ENCODE data around the gene TRIM15. TPM values are rescaled to one million over a fixed set of nuclear protein-coding genes. Genes with fewer than 3 reads are reported as not detected.
"Not testable (repeated sequence)": the region's sequence is repeated elsewhere in the genome, so short reads cannot be mapped to it uniquely, and the experiment has no call there.

The TRIM15 gene

DNA sequence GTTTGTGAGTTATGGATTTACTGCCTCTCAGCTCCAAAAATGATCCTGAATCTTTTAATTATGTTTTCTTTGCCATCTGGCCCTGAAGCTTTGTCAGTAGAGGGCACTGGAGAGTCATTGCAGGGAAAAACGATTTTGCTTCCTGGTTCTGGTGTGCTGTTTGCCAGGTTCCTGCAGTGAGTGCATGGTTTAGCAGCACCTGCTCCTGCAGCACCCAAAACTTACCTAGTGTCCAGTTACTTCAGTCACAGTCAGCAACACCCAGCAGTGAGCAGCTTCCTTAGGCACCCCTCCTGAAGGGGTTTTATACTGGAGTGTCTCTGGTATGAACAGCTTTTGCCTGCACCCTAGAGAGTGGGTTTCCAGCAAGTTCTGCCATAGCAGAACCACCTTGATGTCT is 55.9 kb downstream of the TRIM15 start:
- Histone ChIP-seq H3K27me3 (ENCODE audit: control insufficient read depth in 3 of 3, insufficient read depth in 3 of 3, low read depth in 1 of 3, low read length in 3 of 3) (no peaks in the 10 kb centered on the region), H3K14ac (ENCODE audit: low read length) (no peak overlapping the region), H3K36me3 (replicated peaks in 1 of 2; ENCODE audit: control insufficient read depth in 2 of 2, insufficient read depth in 2 of 2, low read length in 2 of 2) (no peaks in the 10 kb centered on the region), H3K18ac (ENCODE audit: low read length) (no peak overlapping the region), H3K9me3 (replicated peaks in 1 of 2; ENCODE audit: control insufficient read depth in 2 of 2, insufficient read depth in 1 of 2, low read depth in 1 of 2, low read length in 2 of 2) (peaks cover 4 to 14% of the 10 kb centered on the region in 2 donors), H2AK5ac (ENCODE audit: low read depth, low read length) (no peak overlapping the region), H3K9ac (ENCODE audit: low read depth, low read length, poor library complexity) (no peak overlapping the region), H2AFZ (ENCODE audit: low read length) (peak overlapping the region; percentile 90), H2BK5ac (ENCODE audit: low read length) (no peak overlapping the region), H3K4me2 (ENCODE audit: insufficient read depth, low read length, poor library complexity, severe bottlenecking) (no peak overlapping the region), H2BK120ac (ENCODE audit: low read depth, low read length) (no peak overlapping the region), H4K91ac (ENCODE audit: low read depth, low read length, poor library complexity) (no peak overlapping the region), H3K79me1 (ENCODE audit: low read depth, low read length) (no peaks in the 10 kb centered on the region), H3K23ac (ENCODE audit: low read depth, low read length, poor library complexity) (no peak overlapping the region), H4K8ac (ENCODE audit: low read depth, low read length) (no peak overlapping the region), H2BK12ac (ENCODE audit: low read length) (no peak overlapping the region), H3K4ac (ENCODE audit: low read length) (no peak overlapping the region), H2BK15ac (ENCODE audit: low read length) (no peak overlapping the region), H3K4me1 (ENCODE audit: control insufficient read depth in 2 of 2, insufficient read depth in 1 of 2, low read depth in 1 of 2, low read length in 2 of 2) (peaks cover 0 to 4% of the 10 kb centered on the region in 2 donors), H3K4me3 (ENCODE audit: low read length in 2 of 2) (no peak overlapping the region), H3K27ac (replicated peaks; ENCODE audit: low read length) (no peak overlapping the region)
- no CpG with 5 or more reads among the region's 1 CpG for WGBS, 2 donors (ENCODE audit: extremely low coverage in 2 of 2, insufficient read length in 2 of 2, insufficient replicate concordance in 1 of 2)
- DNase-seq (ENCODE audit: low spot score): no peak

- H3K27me3 ChIP-seq (ENCODE audit: control insufficient read depth in 3 of 3, insufficient read depth in 3 of 3, low read depth in 1 of 3, low read length in 3 of 3); H2BK5ac ChIP-seq (ENCODE audit: low read length); H2BK15ac ChIP-seq (ENCODE audit: low read length); H3K4ac ChIP-seq (ENCODE audit: low read length); H2AK5ac ChIP-seq (ENCODE audit: low read depth, low read length); H4K91ac ChIP-seq (ENCODE audit: low read depth, low read length, poor library complexity); H3K79me1 ChIP-seq (ENCODE audit: low read depth, low read length); H3K36me3 ChIP-seq (replicated peaks in 1 of 2; ENCODE audit: control insufficient read depth in 2 of 2, insufficient read depth in 2 of 2, low read length in 2 of 2); DNase-seq (ENCODE audit: low spot score); H4K8ac ChIP-seq (ENCODE audit: low read depth, low read length); H3K4me2 ChIP-seq (ENCODE audit: insufficient read depth, low read length, poor library complexity, severe bottlenecking); H3K14ac ChIP-seq (ENCODE audit: low read length); H2BK12ac ChIP-seq (ENCODE audit: low read length); H3K4me1 ChIP-seq (ENCODE audit: control insufficient read depth in 2 of 2, insufficient read depth in 1 of 2, low read depth in 1 of 2, low read length in 2 of 2); H3K18ac ChIP-seq (ENCODE audit: low read length); H3K4me3 ChIP-seq (ENCODE audit: low read length in 2 of 2); H3K23ac ChIP-seq (ENCODE audit: low read depth, low read length, poor library complexity); H3K9ac ChIP-seq (ENCODE audit: low read depth, low read length, poor library complexity); H3K27ac ChIP-seq (replicated peaks; ENCODE audit: low read length); H2BK120ac ChIP-seq (ENCODE audit: low read depth, low read length); H2AFZ ChIP-seq (ENCODE audit: low read length): not testable (repeated sequence)
- peaks cover 5 to 16% of the 10 kb centered on the region in 2 donors for H3K9me3 ChIP-seq (replicated peaks in 1 of 2; ENCODE audit: control insufficient read depth in 2 of 2, insufficient read depth in 1 of 2, low read depth in 1 of 2, low read length in 2 of 2)
- no CpG with 5 or more reads among the region's 6 CpGs for WGBS, 2 donors (ENCODE audit: extremely low coverage in 2 of 2, insufficient read length in 2 of 2, insufficient replicate concordance in 1 of 2)
These were observed 58.0 kb downstream of the TRIM15 start for GRCh38 chr6:30221395-30221794.

DNA sequence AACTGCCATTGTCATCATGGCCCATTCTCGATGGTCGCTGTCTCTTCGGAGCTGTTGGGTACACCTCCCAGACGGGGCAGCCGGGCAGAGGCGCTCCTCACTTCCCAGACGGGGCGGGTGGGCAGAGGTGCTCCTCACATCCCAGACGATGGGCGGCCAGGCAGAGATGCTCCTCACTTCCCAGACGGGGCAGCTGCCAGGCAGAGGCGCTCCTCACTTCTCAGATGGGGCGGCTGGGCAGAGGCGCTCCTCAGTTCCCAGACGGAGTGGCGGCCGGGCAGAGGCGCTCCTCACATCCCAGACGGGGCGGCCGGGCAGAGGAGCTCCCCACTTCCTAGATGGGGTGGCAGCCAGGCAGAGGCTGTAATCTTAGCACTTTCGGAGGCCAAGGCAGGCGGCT is 58.6 kb downstream of the TRIM15 start:
- not testable (repeated sequence) for H2AK5ac ChIP-seq (ENCODE audit: low read depth, low read length); H3K18ac ChIP-seq (ENCODE audit: low read length); H3K36me3 ChIP-seq (replicated peaks in 1 of 2; ENCODE audit: control insufficient read depth in 2 of 2, insufficient read depth in 2 of 2, low read length in 2 of 2); H2AFZ ChIP-seq (ENCODE audit: low read length); H3K79me1 ChIP-seq (ENCODE audit: low read depth, low read length); H4K8ac ChIP-seq (ENCODE audit: low read depth, low read length); H2BK12ac ChIP-seq (ENCODE audit: low read length); H3K4ac ChIP-seq (ENCODE audit: low read length); H3K23ac ChIP-seq (ENCODE audit: low read depth, low read length, poor library complexity); H3K27ac ChIP-seq (replicated peaks; ENCODE audit: low read length); H3K14ac ChIP-seq (ENCODE audit: low read length); H3K27me3 ChIP-seq (ENCODE audit: control insufficient read depth in 3 of 3, insufficient read depth in 3 of 3, low read depth in 1 of 3, low read length in 3 of 3); H3K9ac ChIP-seq (ENCODE audit: low read depth, low read length, poor library complexity); H2BK120ac ChIP-seq (ENCODE audit: low read depth, low read length); H4K91ac ChIP-seq (ENCODE audit: low read depth, low read length, poor library complexity); H3K4me2 ChIP-seq (ENCODE audit: insufficient read depth, low read length, poor library complexity, severe bottlenecking); H3K4me3 ChIP-seq (ENCODE audit: low read length in 2 of 2); H2BK15ac ChIP-seq (ENCODE audit: low read length); H2BK5ac ChIP-seq (ENCODE audit: low read length); DNase-seq (ENCODE audit: low spot score); H3K4me1 ChIP-seq (ENCODE audit: control insufficient read depth in 2 of 2, insufficient read depth in 1 of 2, low read depth in 1 of 2, low read length in 2 of 2)
- no CpG with 5 or more reads among the region's 23 CpGs for WGBS, 2 donors (ENCODE audit: extremely low coverage in 2 of 2, insufficient read length in 2 of 2, insufficient replicate concordance in 1 of 2)
- H3K9me3 ChIP-seq (replicated peaks in 1 of 2; ENCODE audit: control insufficient read depth in 2 of 2, insufficient read depth in 1 of 2, low read depth in 1 of 2, low read length in 2 of 2): peaks cover 5 to 16% of the 10 kb centered on the region in 2 donors

Small RNA genes within 50 kb of the gene (small RNA-seq; reads per million reads assigned to genes)
- not detected for gene RF00554 (ENCODE audit: insufficient read depth)

All from neuronal stem cell (in vitro differentiated cells).